ENCODE results near the gene SMG6. TPM values are rescaled to one million over a fixed set of nuclear protein-coding genes. Genes with fewer than 3 reads are reported as not detected.
A peak's percentile ranks its signal among the peaks of the same experiment; 100 is the strongest.

SMG6 gene
- total RNA-seq, 1 experiment from 2014 or later: 28.6 TPM

DNA sequence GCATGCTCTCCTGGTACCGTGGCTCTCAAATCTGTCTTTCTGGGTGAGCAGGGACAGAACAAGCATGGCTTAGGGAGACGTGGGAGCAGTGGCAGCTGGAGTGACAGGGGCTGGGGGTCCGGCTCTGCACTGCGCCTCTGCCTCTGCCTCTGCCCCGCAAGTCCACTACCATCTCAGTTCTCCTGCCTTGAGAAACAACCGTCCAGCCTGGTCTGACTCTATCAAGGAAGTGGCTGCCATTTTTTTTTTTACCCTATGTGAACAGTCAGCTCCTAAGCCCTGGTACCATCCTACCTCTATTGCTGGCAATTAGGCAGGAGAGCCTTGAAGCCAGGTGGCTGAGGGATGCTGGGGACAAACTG lies 232.6 kb downstream of the SMG6 start:
- WGBS (ENCODE audit: extremely low coverage, insufficient read length, low lambda C conversion rate): no CpG with 5 or more reads among the region's 6 CpGs

More for the DNA sequence above, 232.6 kb downstream of the SMG6 start:
- Mint-ChIP-seq H3K36me3 (ENCODE audit: insufficient read depth in 1 of 3, low read depth in 3 of 3) (peaks cover 3 to 28% (median 10%) of the 10 kb centered on the region in 3 experiments; a peak in 6 of 7 replicates), H3K27ac (peak overlapping the region in 2 of 3 experiments; percentile 24 to 50; a peak in 3 of 7 replicates), H3K4me1 (peaks cover 31% of the 10 kb centered on the region in 2 experiments), H3K4me3 (no peak overlapping the region), H3K27me3 (ENCODE audit: low read depth) (no peaks in the 10 kb centered on the region), H3K9me3 (no peaks in the 10 kb centered on the region)
- Histone ChIP-seq H3K4me1 (ENCODE audit: insufficient read depth, low read length) (no peaks in the 10 kb centered on the region), H4K5ac (ENCODE audit: insufficient read length, low read depth, low read length) (no peak overlapping the region), H3K4ac (ENCODE audit: low read depth, low read length) (no peak overlapping the region), H3K79me2 (ENCODE audit: insufficient read depth, low read length) (no peaks in the 10 kb centered on the region), H3K9ac (ENCODE audit: extremely low read depth, insufficient read length, low read length) (no peak overlapping the region), H3K56ac (ENCODE audit: insufficient read length, low read depth, low read length) (no peak overlapping the region), H3K27me3 (ENCODE audit: insufficient read depth, low read length) (no peaks in the 10 kb centered on the region), H3K4me2 (ENCODE audit: insufficient read depth, insufficient read length, low read length) (no peak overlapping the region), H3K79me1 (ENCODE audit: insufficient read depth, low read depth, low read length, poor library complexity, severe bottlenecking) (no peaks in the 10 kb centered on the region), H2BK20ac (ENCODE audit: low read depth, low read length, poor library complexity, severe bottlenecking) (no peak overlapping the region), H2AK5ac (ENCODE audit: insufficient read length, low read length) (no peak overlapping the region), H3K23me2 (ENCODE audit: insufficient read length, low read depth, low read length, poor library complexity, severe bottlenecking) (no peaks in the 10 kb centered on the region), H2BK5ac (ENCODE audit: insufficient read length, low read length) (no peak overlapping the region), H4K8ac (replicated peaks; ENCODE audit: insufficient read length, low read depth, low read length) (no peak overlapping the region), H4K91ac (ENCODE audit: insufficient read length, low read depth, low read length) (no peak overlapping the region), H3K18ac (ENCODE audit: insufficient read length, low read depth, low read length) (no peak overlapping the region), H2BK120ac (ENCODE audit: low read depth, low read length, poor library complexity, severe bottlenecking) (no peak overlapping the region), H3K27ac (ENCODE audit: insufficient read length, low read depth, low read length) (no peak overlapping the region), H3T11ph (ENCODE audit: low read length) (no peak overlapping the region), H3K9me3 (ENCODE audit: control insufficient read depth, low read depth, low read length) (no peaks in the 10 kb centered on the region), H3K14ac (ENCODE audit: insufficient read depth, low read length) (no peak overlapping the region), H2BK15ac (ENCODE audit: low read depth, low read length) (no peak overlapping the region), H4K20me1 (ENCODE audit: control insufficient read depth, insufficient read depth, insufficient read length) (peaks cover 1% of the 10 kb centered on the region), H2BK12ac (ENCODE audit: insufficient read length, low read depth, low read length) (no peak overlapping the region), H3K23ac (ENCODE audit: insufficient read length, low read depth, low read length) (no peak overlapping the region), H2AFZ (ENCODE audit: low read length) (no peak overlapping the region)
- TF ChIP-seq, protein P1, sequence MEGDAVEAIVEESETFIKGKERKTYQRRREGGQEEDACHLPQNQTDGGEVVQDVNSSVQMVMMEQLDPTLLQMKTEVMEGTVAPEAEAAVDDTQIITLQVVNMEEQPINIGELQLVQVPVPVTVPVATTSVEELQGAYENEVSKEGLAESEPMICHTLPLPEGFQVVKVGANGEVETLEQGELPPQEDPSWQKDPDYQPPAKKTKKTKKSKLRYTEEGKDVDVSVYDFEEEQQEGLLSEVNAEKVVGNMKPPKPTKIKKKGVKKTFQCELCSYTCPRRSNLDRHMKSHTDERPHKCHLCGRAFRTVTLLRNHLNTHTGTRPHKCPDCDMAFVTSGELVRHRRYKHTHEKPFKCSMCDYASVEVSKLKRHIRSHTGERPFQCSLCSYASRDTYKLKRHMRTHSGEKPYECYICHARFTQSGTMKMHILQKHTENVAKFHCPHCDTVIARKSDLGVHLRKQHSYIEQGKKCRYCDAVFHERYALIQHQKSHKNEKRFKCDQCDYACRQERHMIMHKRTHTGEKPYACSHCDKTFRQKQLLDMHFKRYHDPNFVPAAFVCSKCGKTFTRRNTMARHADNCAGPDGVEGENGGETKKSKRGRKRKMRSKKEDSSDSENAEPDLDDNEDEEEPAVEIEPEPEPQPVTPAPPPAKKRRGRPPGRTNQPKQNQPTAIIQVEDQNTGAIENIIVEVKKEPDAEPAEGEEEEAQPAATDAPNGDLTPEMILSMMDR (conservative IDR thresholded peaks at IDR 0.05): no peak
- DNase-seq: no peak
